ENCODE measurements around the gene VDAC1. TPM values are rescaled to one million over a fixed set of nuclear protein-coding genes. Genes with fewer than 3 reads are reported as not detected.

Gene VDAC1
- total and polyA plus RNA-seq, 10 of the 15 experiments (the other 5 are each of a cell fraction or from before 2014, with no cell fraction given) = 245 to 488 (median 349) TPM

DNA sequence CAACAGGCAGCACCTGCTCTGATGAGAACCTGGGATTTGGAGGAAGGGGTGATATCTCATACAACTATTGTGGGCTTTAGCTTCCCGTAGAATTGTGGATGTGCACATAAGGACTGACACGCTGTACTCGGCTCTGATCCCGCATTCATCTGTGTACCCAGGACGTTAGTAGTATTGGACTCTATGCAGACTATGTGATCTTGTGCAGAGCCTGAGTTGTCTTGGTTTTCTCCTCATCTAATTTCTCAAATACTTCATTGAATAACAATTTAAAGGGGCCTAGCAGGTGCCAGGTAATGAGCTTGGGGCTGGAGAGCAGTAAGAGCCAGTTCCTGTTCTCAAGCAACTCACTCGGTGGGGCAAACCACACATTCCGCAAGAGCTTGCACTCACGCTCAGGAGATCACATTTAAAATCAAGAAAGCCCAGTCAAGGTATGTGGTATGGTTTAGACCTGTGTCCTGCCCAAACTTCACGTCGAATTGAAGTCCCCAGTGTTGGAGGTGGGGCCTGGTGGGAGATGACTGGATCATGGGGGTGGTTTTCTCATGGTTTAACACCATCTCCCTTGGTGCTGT lies 51.1 kb downstream of the VDAC1 start (continued):
- no peak for TF ChIP-seq ZNF24 (IDR thresholded peaks at IDR 0.05)

- no peak for DNase-seq (ENCODE audit: low read depth, low spot score)
- ATAC-seq = no peak
- no peaks in the 10 kb centered on the region for H4K20me1 ChIP-seq (ENCODE audit: control insufficient read depth, insufficient read depth)
- H3K4me1 ChIP-seq (ENCODE audit: control insufficient read depth, insufficient read depth, low read length) = peaks cover 9% of the 10 kb centered on the region
- ChIA-PET CTCF (interaction anchor here (0.9 to 1.9 kb wide), 2 partner anchors 8 to 471 kb away, joined by 4 to 8 read pairs; no protein-coding TSS in a partner anchor), POLR2A (interaction anchor here (1.6 kb wide), 1 partner anchor 14 kb away, joined by 5 read pairs; no protein-coding TSS in a partner anchor), RAD21 (ENCODE audit: unreplicated experiment) (no interaction called here), SMC1A (ENCODE audit: uncharacterized antibody, unreplicated experiment) (interaction anchor here (1.2 to 2.6 kb wide), 5 partner anchors 8 to 17 kb away, joined by 3 to 10 read pairs (median 4); no protein-coding TSS in a partner anchor)
- H3K27me3 ChIP-seq (replicated peaks in 1 of 2; ENCODE audit: control insufficient read depth in 2 of 2, insufficient read depth in 2 of 2, low read length in 1 of 2) = no peaks in the 10 kb centered on the region
- H3K9me3 ChIP-seq (replicated peaks; ENCODE audit: control insufficient read depth, insufficient read depth, low read length) = no peaks in the 10 kb centered on the region
- intact Hi-C loops (cut with micrococcal nuclease; ENCODE audit: unreplicated experiment) = no loop called here
- peaks cover 2% of the 10 kb centered on the region for H3K79me2 ChIP-seq (ENCODE audit: control insufficient read depth, insufficient read depth, low read length)
- TF ChIP-seq RELA (IDR thresholded peaks at IDR 0.05; ENCODE audit: borderline replicate concordance, partially characterized antibody) = no peak
- TF ChIP-seq JUNB (IDR thresholded peaks at IDR 0.05) = no peak
- TF ChIP-seq HSF1 (IDR thresholded peaks at IDR 0.05; ENCODE audit: low read depth, low read length) = no peak
- no peak for TF ChIP-seq ELK1 (IDR thresholded peaks at IDR 0.05; ENCODE audit: low read depth, low read length)
- no peak for TF ChIP-seq RFX5 (IDR thresholded peaks at IDR 0.05; ENCODE audit: low read depth, low read length)
- no peak for TF ChIP-seq SREBF1 (IDR thresholded peaks at IDR 0.05; ENCODE audit: low read length)
- TF ChIP-seq NFIC (IDR thresholded peaks at IDR 0.05; ENCODE audit: low read depth, low read length) = no peak
- no peak for TF ChIP-seq SPI1 (IDR thresholded peaks at IDR 0.05; ENCODE audit: borderline replicate concordance, insufficient read depth, low read depth, low read length)
- no peak for TF ChIP-seq GATAD2B (conservative IDR thresholded peaks at IDR 0.05; ENCODE audit: low read depth)
- no peak for TF ChIP-seq ZSCAN29 (IDR thresholded peaks at IDR 0.05)
- no peak for TF ChIP-seq TBL1XR1 (IDR thresholded peaks at IDR 0.05; ENCODE audit: low read depth, low read length)
- no peak for TF ChIP-seq ZNF622 (IDR thresholded peaks at IDR 0.05)
- TF ChIP-seq SIN3A (IDR thresholded peaks at IDR 0.05; ENCODE audit: low read depth, low read length) = no peak
- FAIRE-seq = no peak
- WGBS (ENCODE audit: insufficient coverage, insufficient replicate concordance, low lambda C conversion rate, missing lambda C conversion rate) = 96% methylated on average over 10 of the region's 10 CpGs
- H3K4me3 ChIP-seq = no peak overlapping the region
- H3K9ac ChIP-seq (ENCODE audit: control insufficient read depth, insufficient read depth, low read length) = no peak overlapping the region
- H3K4me2 ChIP-seq (ENCODE audit: control insufficient read depth, insufficient read depth) = no peak overlapping the region
- no peak overlapping the region for H3K27ac ChIP-seq (ENCODE audit: control insufficient read depth, insufficient read depth)
- peaks cover 1 to 9% of the 10 kb centered on the region in 2 experiments; a peak in 1 of 4 replicates for H3K36me3 ChIP-seq (ENCODE audit: control insufficient read depth in 2 of 2, insufficient read depth in 2 of 2, low read length in 1 of 2)
- BruUV-seq (replicated peaks) = no TSS peak
- no peak overlapping the region for H2AFZ ChIP-seq (ENCODE audit: control insufficient read depth, low read depth, low read length)
- in situ Hi-C loops (cut with MboI) = no loop called here
Measured at GRCh38 chr5:133952729-133953567, 51.8 kb downstream of the VDAC1 start.
